Stromal cell of bone marrow (primary cell): ENCODE data around the gene USP17L25.
"Not testable (repeated sequence)": the region's sequence is repeated elsewhere in the genome, so short reads cannot be mapped to it uniquely, and the experiment has no call there.

Experiments used
- DNase-seq: peaks from one replicate; pipeline ENCODE4 v3.0.0-alpha.2; 2012; ENCODE audit warnings: low read depth

Gene USP17L25

DNA sequence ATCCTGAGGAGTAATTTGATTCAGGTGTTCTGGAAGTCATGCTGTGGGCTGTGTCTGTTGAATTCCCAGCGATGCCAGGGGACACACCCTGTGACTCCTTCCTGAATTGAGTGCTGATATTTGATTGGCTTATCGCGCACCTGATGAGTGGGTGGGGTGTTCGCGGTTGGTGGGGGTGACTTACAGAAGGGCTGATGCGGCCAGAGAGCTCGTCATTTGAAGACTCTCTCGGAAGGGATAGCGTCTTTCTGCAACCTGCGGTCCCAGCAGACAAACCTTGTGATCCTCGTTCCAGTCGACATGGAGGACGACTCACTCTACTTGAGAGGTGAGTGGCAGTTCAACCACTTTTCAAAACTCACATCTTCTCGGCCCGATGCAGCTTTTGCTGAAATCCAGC lies at the start of gene USP17L25:
Gene USP17L25, plus strand, starts transcription at position 301 of the 400 bp plus-strand sequence. Its CDS starts 0 bp downstream, at position 301.
- DNase-seq = not testable (repeated sequence)

DNA sequence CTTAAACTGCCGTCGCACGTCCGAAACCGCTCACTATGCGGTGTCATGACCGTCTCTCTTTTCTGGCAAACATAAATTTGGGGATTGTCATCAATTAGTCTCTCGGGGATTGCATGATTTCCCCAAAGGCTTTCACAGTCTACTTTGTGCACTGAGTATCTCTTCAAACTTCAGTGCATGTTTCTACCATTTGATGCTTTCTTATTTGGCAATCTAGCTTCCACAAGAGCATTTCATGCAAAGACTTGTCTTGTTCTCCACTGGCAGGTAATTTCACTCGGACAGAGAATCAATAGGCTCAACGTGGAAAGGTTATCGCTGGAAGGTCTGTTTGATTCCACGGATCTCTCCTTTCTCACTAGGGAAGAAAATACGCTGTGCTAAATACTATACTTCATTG lies 5.5 kb upstream of the USP17L25 start:
- DNase-seq = not testable (repeated sequence)

DNA sequence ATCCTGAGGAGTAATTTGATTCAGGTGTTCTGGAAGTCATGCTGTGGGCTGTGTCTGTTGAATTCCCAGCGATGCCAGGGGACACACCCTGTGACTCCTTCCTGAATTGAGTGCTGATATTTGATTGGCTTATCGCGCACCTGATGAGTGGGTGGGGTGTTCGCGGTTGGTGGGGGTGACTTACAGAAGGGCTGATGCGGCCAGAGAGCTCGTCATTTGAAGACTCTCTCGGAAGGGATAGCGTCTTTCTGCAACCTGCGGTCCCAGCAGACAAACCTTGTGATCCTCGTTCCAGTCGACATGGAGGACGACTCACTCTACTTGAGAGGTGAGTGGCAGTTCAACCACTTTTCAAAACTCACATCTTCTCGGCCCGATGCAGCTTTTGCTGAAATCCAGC lies 4.8 kb upstream of the USP17L25 start, which contains the start of gene USP17L24:
Gene USP17L24, plus strand, starts transcription at position 301 of the 400 bp plus-strand sequence. Its CDS starts 0 bp downstream, at position 301.
- DNase-seq = not testable (repeated sequence)

- not testable (repeated sequence) for DNase-seq
Observed at GRCh38 chr4:9334358-9334757, 4.6 kb downstream of the USP17L25 start, which contains the start of gene USP17L26. TSS of gene USP17L26 (plus strand) at chr4:9334658. CDS start at chr4:9334658, 0 bp downstream.

GRCh38 chr4:9339103-9339502 lies 9.4 kb downstream of the USP17L25 start, which contains the start of gene USP17L5:
TSS of gene USP17L5 (plus strand) at chr4:9339403. CDS start at chr4:9339403, 0 bp downstream.
- DNase-seq = not testable (repeated sequence)

DNA sequence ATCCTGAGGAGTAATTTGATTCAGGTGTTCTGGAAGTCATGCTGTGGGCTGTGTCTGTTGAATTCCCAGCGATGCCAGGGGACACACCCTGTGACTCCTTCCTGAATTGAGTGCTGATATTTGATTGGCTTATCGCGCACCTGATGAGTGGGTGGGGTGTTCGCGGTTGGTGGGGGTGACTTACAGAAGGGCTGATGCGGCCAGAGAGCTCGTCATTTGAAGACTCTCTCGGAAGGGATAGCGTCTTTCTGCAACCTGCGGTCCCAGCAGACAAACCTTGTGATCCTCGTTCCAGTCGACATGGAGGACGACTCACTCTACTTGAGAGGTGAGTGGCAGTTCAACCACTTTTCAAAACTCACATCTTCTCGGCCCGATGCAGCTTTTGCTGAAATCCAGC lies 14.1 kb downstream of the USP17L25 start, which contains the start of gene USP17L27:
Gene USP17L27, plus strand, starts transcription at position 301 of the 400 bp plus-strand sequence. Its CDS starts 0 bp downstream, at position 301.
- not testable (repeated sequence) for DNase-seq

DNA sequence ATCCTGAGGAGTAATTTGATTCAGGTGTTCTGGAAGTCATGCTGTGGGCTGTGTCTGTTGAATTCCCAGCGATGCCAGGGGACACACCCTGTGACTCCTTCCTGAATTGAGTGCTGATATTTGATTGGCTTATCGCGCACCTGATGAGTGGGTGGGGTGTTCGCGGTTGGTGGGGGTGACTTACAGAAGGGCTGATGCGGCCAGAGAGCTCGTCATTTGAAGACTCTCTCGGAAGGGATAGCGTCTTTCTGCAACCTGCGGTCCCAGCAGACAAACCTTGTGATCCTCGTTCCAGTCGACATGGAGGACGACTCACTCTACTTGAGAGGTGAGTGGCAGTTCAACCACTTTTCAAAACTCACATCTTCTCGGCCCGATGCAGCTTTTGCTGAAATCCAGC lies 18.9 kb downstream of the USP17L25 start, which contains the start of gene USP17L28:
Gene USP17L28, plus strand, starts transcription at position 301 of the 400 bp plus-strand sequence. Its CDS starts 0 bp downstream, at position 301.
- DNase-seq = not testable (repeated sequence)

GRCh38 chr4:9350866-9351265 lies 21.2 kb downstream of the USP17L25 start:
- DNase-seq = not testable (repeated sequence)

- not testable (repeated sequence) for DNase-seq
Observed at GRCh38 chr4:9353338-9353737, 23.6 kb downstream of the USP17L25 start, which contains the start of gene USP17L29. TSS of gene USP17L29 (plus strand) at chr4:9353638. CDS start at chr4:9353638, 0 bp downstream.

DNA sequence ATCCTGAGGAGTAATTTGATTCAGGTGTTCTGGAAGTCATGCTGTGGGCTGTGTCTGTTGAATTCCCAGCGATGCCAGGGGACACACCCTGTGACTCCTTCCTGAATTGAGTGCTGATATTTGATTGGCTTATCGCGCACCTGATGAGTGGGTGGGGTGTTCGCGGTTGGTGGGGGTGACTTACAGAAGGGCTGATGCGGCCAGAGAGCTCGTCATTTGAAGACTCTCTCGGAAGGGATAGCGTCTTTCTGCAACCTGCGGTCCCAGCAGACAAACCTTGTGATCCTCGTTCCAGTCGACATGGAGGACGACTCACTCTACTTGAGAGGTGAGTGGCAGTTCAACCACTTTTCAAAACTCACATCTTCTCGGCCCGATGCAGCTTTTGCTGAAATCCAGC lies 33.1 kb downstream of the USP17L25 start, which contains the start of gene USP17L30:
Gene USP17L30, plus strand, starts transcription at position 301 of the 400 bp plus-strand sequence. Its CDS starts 0 bp downstream, at position 301.
- DNase-seq = not testable (repeated sequence)

GRCh38 chr4:9379881-9380280 lies 50.2 kb downstream of the USP17L25 start:
- DNase-seq = not testable (repeated sequence)
